Measurements from ENCODE around the gene FHIT.

FHIT gene

DNA sequence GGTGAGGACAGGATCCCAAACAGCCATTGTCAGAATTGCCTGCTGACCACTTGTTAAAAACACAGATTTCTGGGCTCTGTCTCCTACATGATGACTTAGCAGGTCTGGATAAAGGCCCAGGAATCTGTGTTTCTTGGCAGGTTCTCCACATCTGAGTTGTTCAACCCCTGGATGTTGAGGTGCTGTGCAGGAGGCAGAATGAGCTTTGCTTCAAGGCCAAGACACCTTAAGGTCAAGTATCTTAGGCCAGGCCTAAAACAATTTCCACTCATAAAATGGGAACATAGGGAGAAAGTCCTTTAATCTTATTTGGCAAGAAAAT lies 1522.7 kb downstream of the FHIT start:
- DNase-seq = no peak

DNA sequence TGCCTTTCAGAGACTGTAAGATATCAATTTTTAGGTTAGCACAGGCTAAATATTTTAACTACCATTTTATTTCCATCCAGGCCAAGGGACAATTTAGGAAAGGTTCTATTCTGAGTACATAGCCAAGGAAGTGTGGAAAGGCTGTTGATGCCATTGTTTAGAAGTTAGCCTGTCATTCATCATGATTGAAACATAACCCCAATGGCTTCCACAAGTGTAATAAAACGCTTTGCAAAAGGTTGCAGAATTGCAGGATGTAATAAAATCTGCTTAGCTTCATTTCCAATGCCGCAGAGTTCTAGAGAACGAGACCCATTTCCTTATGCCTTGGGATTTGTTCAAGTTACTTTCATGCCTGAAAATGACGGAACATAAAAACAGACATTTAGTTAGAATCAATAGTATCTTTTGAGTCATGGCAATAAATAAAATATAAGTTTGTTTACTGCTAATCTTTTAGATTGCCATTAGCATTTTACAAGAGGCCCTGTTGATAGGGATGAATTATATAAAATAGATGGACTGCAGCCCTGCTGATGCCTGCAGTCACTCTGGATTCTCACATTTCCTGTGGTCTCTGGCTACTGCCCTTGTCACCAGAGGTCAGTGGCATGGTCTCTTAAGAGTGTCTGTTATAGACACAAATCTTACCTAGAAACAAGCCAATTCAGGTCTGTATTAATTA lies 1523.2 kb downstream of the FHIT start:
- no peak for DNase-seq

DNA sequence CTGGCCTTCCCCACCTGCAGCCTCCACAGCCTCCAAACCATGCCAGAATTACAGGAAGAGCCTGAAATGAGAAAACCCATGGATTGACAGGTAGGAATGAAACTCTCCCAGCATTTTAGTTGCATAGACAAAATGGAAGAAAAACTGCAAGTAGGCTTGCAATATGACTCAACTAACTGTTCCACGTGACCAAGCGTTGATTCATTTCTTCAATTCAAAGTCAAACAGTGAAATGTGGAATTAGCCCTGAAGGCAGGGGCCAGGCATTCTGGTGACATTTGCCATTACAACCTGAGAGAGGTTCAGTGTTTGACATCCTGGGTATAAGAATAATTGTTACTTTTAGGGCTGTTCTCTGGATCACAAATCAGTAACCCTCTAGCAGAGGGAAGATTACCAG lies 1525.0 kb downstream of the FHIT start:
- DNase-seq = no peak

DNA sequence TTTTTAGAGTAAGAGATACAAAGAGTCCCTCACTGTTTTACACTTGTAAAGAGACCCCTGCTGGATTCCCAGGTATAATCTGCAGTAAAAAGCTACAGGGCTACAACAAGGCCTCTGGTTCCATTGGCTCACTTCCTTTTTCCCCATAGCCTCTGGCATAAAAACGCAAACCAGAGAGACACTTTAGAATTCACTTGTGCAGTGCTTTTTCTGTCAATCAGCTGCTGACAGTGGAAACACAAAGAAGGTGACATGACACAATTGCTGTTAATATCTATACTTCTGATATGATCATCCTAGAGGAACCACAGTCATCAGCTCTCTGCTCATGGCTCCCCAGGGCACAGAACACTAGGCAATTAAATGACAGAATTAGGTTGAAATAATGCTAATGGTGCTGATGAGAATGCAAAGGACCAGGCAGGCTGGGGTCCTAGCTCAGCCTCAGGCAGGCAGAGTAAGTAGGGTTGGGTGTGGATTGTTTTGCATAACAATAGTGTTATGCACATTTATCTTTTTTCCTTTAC lies 1533.5 kb downstream of the FHIT start:
- no peak for DNase-seq

DNA sequence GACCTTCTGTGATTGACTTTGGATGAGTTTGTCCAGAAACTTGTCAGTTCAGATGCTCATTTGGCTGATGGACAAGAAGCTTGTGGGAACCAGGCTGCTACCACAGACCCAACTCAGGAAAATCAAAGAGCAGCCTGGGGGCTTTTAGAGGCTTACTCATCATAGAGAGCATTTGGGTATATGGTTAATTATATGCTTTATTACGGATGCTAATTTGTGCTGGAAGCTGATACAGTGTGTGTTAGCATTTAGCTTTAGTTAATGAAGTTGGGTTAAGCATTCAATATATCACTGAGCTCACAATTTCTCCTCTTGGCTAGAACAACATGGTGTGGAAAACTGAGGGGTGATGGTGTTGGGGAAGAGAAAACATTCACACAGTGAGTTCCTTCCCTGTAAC lies 1537.2 kb downstream of the FHIT start:
- no peak for DNase-seq

DNA sequence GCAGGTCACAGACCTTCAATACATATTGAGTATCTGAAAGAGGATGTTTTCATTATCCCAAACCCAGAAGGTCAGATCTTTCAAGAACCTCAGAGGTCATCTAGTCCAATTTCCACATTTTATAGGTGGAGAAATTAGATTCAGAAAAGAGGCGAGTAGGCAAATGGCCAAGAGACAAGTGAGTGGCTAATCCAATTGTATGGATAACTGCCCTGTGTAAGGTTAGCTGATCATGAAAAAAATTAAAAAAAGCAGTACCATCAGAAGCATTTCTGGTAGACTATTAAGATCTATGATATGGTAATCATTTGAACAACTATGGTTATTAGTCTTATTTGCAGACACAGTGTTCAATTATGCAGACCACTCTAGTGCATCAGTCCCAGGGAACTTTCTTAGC lies 1540.7 kb downstream of the FHIT start:
- DNase-seq = no peak

DNA sequence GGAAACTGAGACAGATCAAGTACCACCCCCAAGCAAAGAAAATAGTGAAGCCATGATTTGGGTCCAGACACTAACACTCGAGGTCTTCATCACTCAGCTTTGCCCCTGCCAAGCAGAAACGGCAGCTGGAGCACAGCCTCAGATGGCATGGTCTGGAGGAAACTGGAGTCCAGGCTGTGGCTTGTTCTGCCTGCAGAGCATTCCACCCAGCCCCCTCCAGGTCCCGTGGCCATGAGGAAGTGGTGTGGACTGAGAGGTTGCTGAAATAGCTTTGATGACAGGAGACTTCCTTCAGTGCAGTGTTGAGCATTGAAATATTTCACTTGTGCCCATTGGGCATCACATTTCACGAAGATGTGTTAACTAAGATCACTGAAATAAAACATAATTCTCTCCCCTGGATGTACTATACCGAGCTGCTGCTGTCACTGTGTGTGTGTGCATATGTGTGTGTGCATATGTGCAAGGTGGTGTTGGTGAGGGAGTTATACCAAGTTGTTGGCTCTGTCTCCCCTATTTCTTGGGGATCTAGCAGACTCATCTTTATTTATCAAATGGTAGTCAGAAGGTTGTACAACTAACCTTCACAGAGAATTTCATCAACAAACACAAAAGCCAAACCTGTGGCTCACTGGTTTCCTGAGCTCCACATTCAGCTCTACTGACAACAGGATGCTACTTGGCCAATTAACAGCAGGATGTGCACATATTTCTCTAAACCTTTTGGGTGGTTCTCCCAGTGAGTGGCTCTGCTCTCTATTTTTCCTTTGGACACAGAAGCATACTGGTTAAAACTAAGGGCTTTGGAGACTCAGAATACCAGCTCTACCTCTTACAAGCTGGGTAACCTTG lies 1541.3 kb downstream of the FHIT start:
- DNase-seq = peak; percentile 14

DNA sequence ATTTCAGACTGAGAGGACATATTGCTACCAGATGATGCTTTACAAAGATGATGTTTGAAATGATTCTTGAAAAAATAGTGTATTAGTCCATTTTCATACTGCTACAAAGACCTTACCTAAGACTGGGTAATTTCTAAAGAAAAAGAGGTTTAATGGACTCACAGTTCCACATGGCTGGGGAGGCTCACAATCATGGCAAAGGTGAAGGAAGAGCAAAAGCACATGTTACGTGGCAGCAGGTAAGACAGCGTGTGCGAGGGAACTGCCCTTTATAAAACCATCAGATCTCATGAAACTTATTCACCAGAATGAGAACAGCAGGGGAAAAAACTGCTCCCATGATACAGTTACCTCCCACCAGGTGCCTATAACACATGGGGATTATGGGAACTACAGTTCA lies 1543.0 kb downstream of the FHIT start:
- no peak for DNase-seq

DNA sequence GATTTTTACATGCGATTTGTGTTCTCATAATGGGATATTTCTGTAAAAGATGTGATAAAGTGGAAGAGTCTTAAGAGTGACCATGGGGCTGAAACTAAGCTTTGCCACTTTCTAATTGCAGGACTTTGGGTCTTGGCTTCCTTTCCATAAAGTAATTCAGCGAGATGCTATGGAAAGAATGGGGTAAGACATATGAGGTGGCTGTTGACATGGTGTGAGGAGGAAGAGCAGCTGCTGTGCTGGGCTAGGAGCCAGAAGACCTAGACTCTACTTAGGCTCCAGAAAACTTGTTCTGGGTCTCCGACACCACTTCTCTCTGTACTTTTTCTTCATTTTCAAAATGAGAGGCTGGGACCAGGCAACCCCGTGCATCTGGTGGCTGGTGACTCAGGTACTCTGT lies 1547.0 kb downstream of the FHIT start:
- DNase-seq = no peak

DNA sequence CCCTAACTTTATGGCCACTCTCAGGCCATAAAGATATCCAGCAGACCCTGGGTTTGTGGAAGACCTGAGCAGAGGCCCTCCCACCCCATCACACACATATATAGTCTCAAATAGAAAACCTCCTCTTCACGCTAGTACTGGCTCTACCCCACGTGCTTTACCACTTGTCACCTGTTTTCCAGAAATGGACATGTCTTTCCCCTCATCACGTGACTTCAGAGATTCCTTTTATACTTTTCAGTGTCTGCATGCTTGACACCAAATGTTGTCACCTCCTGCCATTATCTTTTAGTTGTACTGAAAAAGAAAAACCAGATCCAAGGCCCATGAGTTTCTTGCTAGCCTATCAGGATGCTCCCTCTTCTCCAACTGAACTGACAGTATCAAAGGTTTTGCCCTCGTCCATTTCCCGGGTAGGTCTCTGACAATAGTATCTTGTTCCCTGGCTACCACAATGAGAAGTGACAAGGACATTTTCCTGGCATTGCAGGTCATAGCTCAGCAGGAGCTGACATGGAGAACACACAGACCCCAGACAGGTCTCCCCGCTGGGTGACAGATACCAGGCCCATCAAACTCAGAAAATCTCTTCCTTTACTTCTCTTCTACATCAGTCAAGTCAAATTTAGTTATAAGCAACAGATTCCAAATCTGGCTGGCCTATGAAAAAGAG lies 1551.5 kb downstream of the FHIT start:
- DNase-seq = no peak
